NCI-H82 (cell line): ENCODE measurements around the gene SMOC2.
"Not testable (repeated sequence)": the region's sequence is repeated elsewhere in the genome, so short reads cannot be mapped to it uniquely, and the experiment has no call there.

Experiments
- DNase-seq: peaks from one replicate; lab custom pipeline; 2025; lab: John Stamatoyannopoulos, UW

SMOC2 gene

DNA sequence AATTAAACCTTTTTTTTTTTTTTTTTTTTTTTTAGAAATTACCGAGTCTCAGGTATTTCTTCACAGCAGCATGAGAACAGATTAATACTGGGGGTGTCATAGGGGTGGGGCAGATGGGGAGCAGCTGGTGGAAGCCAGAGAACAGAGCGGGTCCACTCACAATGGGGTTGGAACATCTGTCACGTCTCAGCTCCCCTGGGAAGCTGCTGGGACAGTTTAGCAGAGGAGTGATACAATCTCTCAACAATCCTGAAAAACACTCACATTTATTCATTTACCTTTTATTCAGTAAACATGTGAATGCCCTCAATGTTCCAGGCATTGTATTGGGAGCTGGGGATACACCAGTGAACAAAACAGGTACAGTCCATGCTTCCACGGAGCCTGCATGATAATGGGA lies 162.2 kb downstream of the SMOC2 start:
- no peak for DNase-seq

DNA sequence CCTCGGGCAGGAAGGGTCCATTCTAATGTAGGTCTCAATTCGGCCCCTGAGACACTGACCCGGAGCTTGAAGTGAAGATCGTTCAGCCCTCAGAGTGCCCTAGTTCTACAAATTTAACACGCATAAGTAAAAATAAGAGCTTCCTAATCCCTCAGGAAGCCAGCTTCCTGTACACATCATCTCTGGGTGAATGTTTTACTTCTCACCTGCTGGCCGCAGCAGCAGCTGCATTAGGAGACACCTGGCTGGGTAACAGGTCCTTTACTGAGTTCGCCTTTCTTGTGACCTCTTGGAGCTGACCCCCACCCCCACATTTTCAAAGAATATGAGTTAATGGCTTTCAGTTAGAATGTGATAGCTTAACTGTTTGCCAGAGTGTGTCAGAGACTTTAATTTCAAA lies 165.0 kb downstream of the SMOC2 start:
- DNase-seq, result no peak

DNA sequence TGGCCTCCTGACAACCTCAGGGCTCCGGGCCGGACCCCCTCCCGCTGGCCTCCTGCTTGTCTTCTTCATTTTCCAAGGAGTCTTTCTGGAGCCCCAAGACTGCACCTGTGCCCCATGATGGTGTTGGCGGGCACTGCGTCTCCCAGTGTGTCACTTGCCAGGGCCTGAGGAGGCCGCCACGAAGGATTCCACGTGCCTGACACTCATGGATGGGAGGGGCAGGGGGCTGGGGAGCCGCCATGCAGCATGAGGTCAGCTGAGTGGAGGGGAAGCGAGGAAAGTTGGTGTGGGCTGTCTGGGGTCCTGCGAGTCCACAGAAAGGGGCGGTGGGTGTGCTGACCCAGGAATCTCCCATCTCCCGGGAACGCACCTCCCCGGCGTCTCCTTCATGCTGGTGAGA lies 165.7 kb downstream of the SMOC2 start:
- no peak for DNase-seq

DNA sequence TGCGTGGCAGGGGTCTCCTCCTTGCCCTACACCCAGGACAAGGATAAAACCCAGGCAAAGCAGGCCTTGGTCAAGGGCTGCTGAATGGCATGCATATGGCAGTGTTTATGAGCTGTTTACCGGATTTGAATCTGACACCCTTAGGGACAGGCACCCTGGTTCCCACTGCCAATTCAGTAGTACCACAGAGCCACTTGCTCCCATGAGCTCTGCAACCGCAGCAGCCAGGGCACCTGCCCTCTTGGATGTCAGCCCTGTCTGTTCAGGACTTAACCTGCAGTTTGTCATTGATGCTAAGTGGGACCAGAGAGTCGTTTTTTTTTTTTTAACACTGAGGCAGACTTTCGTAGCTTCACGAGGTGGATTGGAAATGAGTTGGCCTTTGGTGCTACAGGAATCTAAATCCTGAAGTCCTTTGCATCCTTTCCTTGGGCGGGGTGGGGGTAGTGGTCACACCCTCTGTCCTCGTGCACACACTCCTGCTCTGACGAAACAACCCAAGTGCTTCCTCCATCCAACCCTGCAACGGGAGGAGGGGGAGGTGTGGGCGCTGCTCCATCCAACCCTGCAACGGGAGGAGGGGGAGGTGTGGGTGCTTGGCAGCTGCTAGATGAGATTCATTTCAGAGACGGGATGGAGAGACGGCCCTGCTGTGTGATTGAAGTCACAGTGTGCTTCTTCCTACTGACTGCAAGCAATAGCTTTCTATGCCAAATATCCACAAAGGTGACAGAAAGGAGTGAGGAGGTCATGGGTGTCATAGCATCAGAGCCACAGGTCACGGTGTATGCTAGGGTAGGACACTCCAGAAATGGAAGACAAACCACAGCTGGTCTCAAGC lies 166.5 kb downstream of the SMOC2 start:
- DNase-seq, result no peak

DNA sequence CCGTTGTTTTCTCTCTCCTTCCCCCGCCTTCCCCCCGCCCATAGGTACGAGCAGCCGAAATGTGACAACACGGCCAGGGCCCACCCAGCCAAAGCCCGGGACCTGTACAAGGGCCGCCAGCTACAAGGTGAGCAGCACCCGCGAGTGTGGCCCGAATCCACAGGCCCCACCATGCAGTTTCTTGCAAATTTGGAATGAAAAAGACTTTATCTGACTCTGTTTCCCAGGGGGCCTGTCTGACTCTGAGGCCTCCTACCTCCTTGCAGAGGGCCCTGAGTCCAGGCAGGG lies 167.1 kb downstream of the SMOC2 start:
- DNase-seq, result no peak

DNA sequence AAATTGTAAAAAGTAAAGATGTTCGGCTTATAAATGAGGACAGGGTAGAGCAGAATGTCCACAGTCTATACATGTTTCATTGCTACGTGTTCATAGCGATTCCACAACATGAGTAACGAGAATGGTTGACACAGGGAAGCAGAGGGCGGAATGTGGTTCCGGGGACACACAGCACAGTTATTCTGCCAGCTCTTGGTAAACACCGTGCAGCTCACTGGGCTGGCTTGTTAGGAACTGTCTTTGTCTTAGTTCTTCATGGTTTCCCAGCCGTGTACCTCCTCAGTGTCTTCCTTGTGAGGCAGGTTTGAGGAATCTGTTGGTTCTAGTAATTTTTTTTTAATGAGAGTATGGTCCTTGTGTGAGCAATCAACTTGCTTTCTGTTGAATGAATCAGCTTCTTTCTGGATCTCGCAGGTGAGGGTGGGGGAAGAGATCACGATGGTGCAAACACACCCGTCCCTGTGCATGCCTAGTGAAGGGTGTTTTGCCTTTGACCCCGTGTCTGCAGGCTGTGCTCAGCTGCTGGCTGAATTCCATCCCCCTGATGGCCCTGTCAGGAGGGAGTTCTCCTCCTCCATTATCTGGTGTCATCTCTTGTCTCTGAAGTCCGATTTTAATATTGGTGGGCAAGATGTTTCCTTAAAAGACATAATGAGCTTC lies 168.2 kb downstream of the SMOC2 start:
- DNase-seq, result no peak

DNA sequence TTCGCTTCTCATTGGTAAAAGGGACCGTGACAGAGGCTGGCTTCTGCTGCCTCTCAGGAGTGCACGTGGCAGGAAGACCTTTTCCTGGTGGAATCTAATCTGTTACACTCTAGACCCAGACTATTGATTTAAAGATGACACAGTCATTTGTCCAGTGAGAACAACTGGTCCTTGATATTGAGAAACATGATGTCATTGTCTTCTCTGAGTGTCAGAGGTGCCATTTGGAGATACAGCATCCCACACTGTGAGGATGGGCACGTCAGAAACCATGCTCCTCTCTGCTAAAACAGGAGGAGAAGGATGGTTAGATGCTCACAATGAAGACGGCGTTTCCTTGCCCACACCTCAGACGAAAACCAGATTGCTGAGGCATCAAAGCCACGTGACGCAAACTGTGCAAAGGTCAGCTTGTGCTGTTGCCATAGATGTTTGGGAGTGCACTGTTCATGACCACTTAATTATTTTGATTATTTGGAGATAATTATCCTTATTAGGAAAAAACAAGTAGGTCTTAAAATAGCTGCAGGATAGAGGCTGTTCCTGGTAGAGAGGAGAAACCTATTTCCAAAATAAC lies 169.0 kb downstream of the SMOC2 start:
- no peak for DNase-seq

DNA sequence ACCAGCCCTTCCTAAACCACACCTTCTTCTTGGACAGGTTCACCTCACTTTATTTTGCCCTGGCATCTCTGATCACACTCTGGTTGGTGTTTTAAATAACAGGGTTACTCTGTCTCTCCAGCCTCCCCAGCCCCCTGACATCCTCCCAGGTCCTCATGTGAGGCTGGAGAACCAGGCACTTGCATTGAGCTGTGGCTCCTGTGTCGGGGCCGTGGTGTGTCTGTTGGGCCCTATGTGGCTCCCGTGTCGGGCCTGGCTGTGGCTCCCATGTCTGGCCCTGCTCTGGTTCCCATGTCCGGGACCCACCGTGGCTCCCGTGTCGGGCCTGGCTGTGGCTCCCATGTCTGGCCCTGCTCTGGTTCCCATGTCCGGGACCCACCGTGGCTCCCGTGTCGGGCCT lies 170.0 kb downstream of the SMOC2 start:
- DNase-seq, result not testable (repeated sequence)

DNA sequence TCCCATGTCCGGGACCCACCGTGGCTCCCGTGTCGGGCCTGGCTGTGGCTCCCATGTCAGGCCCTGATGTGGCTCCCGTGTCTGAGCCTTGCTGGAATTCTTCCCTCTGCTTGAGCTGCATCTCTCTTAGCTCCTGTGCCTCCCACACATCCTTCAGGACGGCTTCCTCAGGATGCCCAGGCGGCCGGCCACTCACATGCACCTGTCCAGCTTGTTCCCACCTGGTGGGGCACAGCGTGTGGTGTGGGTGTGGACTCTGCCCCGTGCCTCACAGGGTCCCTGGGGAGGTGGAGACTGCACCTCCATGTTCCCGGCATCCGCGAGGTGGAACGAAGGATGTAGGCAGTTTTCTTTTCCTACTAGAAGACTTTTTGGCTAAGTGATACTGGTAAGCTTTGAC lies 170.7 kb downstream of the SMOC2 start:
- DNase-seq, result no peak

DNA sequence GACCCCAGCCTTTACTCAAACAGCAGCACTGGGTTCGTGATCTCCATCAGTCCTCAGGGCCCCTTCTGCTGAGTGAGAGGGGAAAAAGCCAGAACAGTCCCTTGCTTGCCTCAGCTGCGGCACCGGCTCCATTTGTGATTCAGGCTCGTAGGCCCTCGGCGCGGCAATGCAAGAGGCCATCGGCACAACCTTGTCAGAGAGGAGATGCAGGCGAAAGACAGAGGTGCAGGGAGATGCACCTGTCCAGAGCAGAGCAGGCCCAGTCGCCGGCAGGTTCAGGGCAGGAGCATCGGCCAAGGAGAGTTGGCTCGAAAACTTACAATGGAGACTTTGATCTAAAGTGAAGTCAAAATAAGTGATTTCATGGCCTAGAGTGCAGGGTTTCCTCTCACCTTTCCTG lies 171.6 kb downstream of the SMOC2 start:
- no peak for DNase-seq

DNA sequence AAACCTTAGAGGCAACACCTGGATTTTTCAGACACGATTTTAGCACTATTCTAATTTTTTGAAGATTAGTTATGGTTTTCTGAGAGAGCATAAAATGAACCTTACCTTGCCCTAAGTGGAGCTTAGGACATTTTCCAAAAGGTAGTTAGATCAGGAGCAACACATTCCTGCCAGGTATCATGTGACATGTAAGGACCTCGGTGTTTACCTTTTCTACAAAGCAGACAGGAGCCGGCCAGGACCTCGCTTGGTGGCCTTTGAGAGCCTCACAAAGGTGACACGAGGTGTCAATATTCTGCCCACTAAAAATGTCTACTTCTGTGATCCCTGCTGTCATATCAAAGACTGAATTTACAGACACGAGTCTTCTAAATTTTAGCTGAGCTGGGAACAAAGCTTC lies 174.9 kb downstream of the SMOC2 start:
- no peak for DNase-seq

DNA sequence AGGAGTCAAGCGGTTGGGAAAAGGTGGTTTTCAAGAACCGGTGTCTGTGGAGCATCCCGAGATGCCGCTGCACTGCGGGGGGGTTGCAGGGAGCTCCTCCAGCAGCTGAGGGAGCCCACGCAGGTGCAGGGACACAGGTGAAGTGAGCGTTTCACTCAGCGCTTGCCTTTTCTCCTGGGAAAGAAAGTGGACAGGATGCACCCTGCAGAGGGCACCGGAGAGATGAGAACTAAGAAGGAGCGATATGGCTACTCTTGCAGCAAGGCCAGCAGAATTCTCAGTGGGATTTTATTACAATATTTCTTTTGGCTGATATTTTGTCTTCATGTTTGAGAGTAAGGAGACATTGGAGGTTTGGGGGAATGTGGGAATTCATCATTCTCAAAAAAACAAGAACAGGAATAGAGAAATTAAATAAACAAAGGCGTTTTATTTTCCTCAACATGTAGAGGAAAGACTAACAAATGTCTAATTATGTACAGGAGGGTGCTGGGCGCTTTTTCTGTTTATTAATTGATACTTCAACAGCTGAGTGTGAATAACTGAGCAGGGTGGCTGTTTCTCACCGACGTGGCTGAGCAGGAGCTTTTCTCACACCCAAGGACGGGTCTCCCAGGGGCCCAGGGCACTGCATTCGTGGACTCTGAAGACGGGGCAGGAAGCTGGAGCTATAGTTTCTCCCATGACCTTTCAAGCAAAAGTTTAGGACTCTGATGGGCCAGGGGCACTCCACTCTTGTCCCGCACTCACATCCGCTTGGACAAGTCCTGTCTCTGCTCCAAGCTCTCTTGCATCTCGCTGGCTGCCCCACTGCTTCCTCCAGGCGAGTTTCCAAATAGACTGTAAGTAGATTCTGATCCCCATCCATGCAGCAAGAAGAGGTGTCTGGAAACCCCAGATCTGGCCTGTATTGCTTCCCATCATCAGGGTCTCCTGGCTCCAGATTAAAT lies 176.1 kb downstream of the SMOC2 start:
- no peak for DNase-seq

DNA sequence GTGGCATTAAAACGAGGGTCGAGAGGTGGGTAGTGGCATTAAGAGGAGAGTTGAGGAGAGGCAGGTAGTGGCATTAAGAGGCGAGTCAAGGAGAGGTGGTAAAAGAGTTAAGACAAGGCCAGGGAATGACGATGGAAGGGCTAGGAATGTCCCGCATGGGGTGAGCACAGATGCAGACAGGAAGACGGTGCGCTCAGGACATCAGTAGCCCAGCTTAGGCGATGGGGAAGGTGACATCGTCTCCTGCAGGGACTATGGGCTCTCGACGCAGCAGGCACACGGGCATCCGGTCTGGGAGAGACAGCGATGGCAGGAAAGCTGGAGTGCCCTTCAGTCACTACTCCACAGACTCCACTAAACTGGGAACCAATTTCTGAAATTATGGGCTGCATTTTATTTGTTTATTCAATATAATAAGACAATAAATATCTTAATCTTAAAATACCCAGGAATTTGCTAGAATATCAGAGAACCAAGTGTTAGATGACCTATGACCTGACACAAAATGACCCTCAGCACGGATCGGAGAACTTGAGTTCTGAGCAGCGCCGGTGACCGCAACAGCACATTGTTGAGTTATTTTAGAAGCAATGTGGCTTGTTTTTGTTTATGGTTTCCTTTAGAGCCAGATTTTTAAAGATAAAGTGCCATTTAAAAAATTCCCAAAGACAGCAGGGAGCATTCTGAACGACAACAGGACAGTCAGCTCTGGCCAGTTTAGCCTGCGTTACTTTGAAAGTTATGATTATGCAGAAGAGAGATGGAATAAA lies 177.7 kb downstream of the SMOC2 start:
- no peak for DNase-seq

DNA sequence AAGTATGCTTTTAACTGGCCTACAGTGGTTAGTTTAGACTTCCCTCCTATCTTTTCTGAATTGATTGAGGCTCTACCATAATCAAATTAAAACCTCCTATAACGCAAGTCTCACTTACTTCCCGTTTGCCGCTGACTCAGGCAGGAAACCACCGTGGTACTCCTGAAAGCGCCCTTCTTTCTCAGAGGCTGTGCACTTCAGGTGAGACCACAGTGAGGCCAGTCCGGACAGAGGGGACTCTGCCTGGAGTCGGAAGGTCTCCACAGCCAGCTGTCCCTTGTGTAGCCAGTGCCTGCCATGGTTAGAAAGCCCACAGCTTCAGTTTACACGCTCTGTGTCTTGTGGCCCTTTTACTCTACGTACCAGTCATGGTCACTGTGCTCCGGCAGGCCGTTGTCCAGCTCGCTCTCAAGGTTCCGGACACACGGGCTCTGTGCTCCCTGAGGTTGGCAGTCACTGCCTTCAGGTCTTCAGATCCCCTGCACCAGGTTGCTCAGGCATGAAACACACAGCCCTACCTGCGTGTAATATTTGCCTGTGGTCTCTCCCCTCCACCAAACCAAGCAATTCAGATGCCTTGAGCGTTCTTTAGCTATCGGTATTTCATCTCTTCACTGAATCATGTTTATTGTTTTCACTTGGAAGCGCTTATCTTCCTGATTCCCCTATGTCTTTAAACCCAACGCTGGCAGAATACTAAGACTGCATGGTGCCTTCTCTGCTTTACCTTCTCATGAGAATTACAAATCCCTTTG lies 178.8 kb downstream of the SMOC2 start:
- no peak for DNase-seq

DNA sequence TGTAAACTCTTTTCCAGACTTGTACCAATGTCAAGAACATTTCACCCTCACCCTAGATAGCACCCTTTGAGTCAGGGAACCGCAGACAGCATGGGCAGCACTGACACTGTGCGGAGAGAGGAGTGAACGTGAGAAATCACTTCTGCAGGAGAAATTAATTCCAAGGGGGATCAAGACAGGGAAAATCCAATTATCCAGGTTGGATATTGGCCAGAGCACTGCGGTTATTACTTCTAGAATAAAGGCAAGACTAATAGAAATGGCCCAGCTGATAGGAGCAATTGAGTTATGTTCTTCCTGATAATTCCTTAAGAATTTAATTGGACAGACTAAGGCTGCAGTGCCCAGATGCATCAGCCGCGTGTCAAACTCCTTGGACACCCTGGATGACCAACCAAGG lies 179.6 kb downstream of the SMOC2 start:
- DNase-seq, result peak; percentile 11

DNA sequence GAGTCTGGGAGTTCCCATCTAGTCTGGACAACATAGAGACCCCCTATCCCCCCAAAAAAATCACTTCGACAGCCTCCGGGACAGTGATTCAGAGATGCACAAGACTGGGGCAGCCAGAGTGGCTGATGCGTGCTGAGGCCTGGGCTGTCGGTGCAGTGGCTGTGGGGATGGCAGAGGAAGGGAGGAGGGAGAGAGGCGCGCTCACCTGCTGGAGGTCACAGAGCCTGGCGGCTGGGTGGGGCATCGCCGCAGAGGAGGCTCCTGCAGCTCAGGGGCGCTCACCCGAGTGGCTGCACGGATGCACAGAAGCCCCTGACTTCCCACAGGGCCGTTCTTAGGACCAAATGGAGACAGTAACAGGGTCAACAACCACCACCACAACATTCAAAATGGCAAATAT lies 182.8 kb downstream of the SMOC2 start:
- no peak for DNase-seq

DNA sequence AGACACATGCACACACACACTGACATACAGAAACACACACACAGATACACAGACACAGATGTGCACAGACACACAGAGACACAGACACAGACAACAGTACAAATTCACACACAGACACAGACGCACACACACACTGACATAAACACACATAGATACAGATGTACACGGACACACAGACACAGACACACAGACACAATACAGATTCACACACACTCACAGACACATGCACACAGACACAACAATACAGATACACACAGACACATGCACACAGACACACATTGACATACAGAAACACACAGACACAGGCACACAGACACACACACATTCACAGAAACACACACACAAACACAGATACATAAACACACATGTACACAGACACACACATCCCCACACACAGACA lies 183.6 kb downstream of the SMOC2 start:
- DNase-seq, result no peak

DNA sequence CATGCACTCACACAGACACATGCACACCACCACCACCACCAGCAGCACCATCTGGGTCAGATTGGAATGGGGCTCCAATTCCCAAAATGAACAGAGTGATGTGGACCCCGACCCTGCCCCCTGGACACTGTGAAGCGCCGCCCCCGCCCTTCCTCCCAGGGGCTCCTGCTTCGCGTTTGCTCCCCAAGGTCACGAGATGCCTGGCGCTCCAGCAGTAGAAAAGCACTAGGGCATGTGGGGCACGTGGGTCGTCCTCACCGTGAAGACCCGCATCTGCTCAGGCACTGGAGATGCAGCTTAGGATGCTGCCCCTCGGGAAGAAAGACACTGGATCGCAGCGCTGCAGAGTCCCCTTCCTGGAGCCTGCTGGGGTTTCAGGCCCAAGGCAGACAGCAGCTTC lies 184.0 kb downstream of the SMOC2 start:
- DNase-seq, result no peak

DNA sequence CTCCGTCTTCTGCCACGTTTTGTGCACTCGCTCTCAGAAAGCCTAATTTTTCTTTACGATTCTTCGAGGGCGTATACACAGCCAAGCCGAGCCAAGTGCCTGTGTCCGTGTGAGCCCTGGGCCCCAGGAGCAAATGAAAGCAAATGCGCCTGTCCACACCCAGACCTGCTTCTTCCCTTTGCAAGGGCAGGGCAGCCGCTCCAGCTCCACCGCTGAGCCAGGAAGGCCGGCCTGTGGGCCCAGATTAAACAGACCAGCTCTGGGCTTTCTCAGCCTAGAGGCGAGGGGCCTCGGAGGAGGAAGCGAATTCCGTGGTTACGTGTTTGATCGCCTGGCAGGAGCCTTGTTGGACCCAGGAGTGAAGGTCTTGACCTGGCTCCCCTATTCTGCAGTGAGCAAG lies 184.6 kb downstream of the SMOC2 start:
- no peak for DNase-seq

DNA sequence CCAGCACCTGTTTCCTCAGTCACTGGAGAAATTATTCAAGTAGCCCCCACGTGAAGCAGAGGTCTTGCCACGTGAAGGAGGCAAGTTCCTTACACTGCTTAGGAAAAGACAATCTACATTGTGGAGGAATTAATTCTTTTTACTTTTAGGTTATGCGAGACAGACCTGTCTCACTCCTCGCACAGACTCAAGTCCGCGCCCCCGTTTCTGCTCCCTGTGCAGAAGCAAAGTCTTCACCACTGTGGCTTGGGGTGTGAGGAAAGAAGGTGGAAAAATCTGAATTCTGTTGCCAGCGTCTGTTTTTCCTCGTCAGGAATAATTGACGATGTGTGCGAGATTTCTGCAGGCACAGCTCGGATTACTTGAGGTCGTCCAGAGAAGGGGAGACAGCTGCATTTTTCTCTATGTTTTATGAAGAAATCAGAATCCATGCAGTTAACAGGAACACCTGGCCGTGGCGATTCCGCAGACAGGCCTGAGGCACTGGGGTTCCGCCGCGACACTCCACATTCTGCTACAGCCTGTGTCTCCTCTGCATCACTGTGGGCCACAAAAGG lies 185.1 kb downstream of the SMOC2 start:
- DNase-seq, result no peak
